Ovary (tissue), 3 donors: ENCODE results near the gene CHAMP1.

ENCODE experiments used
- CTCF ChIP-seq, 3 donors: fragments of 450-650 bp in 2 of 3; fragments of 200-600 bp in 1 of 3; IDR thresholded peaks; one replicate each; pipeline versions ENCODE4 v1.5.1 to v1.8.0; 2016 to 2022; ENCODE audit warnings: antibody characterized with exemption in 3 of 3, mild to moderate bottlenecking in 1 of 3
- EP300 ChIP-seq: sonication (generic); formaldehyde crosslinking; IDR thresholded peaks from one replicate; pipeline ENCODE4 v1.6.1; 2017; ENCODE audit warnings: antibody characterized with exemption
- POLR2A ChIP-seq: fragments of 450-650 bp; IDR thresholded peaks from one replicate; pipeline ENCODE4 v1.6.1; 2017; ENCODE audit warnings: antibody characterized with exemption, mild to moderate bottlenecking, moderate library complexity
- donor health status: DM: no; HTN: no; CAD: no.

GRCh38 chr13:114279146-114279545 is 35.2 kb upstream of the CHAMP1 start:
- TF ChIP-seq CTCF (IDR thresholded peaks at IDR 0.05) (no peak), POLR2A (no peak), EP300 (no peak)
